Femur (tissue), 1 donor: Measurements from ENCODE around the gene SEMA5A.

Experiments
- DNase-seq: peaks from one replicate; pipeline ENCODE4 v3.0.0-alpha.2; 2017

The SEMA5A gene

GRCh38 chr5:9468060-9468388 is 77.9 kb downstream of the SEMA5A start:
- peak; percentile 37 for DNase-seq

DNA sequence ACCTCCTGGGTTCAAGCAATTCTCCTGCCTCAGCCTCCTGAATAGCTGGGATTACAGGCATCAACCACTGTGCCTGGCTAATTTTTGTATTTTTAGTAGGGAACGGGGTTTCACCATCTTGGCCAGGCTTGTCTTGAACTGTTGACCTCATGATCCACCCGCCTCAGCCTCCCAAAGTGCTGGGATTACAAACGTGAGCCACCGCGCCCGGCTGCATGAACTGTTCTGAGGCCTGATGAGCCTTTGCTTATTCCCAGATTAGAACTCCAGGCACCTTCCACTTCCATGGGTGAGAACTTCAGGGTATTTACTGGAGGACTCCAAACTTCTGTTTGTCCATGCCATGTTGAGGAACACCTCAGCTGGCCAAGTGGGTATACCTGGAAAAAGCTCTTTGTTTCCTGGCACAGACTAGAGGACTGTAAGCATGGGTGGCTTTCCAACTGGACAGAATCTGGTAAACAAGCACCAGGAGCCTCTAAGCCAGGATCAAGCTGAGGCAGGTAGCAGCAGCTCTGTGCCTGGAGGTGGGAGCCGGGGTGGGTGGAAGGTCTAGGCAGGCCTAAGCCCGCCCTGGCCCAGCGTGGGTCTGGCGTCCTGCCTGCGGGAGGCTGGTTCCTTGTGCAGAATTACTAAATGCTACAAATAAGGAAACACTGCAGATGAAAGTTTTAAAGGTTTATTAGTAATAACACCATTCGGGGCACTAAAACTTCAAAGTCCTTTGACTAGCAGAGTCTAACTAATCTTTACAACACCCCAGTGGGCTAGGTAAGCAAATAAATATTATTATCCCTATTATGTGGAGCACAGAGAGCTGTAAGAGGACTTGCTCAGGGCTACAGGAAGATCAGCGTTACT is 78.4 kb downstream of the SEMA5A start:
- DNase-seq: no peak

DNA sequence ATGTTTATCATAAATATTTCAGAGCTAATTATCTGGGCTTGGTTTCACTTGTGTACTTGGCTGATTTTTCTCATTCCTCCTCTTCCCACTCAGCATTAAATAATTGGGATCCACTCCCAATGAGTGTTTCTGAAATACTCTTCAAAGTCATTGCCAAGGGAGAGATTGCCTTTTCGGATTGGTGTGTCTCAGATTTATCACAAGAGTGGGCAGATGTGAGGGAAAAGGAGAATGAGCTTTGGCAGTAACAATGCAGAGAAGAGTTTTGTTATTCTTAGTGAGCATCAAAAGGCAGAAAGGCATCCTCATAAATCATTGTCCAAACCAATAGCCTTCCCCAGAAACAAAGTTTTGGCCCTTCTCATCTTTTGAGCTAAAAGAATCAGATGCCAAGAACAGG is 79.2 kb downstream of the SEMA5A start:
- DNase-seq: no peak

DNA sequence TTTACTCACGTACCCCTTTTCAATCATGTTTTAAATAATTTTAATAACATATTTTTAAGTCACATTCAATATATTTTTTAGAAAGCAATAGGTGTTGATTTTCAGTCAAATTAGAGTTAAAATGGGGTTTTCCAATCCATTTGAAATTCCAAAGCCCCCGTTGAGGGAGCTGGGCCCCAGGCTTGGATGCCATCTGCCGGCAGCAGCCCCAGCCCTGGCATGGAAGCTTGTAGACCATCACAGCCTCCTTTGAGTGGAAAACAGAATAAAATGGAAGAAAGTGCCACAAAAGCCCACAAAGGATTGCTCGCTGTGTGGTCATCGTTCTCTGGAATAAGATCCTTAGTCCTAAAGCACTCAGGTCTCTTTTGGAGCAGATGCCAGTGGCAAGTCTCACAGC is 81.4 kb downstream of the SEMA5A start:
- DNase-seq: no peak

GRCh38 chr5:9462109-9462508 is 83.8 kb downstream of the SEMA5A start:
- no peak for DNase-seq

DNA sequence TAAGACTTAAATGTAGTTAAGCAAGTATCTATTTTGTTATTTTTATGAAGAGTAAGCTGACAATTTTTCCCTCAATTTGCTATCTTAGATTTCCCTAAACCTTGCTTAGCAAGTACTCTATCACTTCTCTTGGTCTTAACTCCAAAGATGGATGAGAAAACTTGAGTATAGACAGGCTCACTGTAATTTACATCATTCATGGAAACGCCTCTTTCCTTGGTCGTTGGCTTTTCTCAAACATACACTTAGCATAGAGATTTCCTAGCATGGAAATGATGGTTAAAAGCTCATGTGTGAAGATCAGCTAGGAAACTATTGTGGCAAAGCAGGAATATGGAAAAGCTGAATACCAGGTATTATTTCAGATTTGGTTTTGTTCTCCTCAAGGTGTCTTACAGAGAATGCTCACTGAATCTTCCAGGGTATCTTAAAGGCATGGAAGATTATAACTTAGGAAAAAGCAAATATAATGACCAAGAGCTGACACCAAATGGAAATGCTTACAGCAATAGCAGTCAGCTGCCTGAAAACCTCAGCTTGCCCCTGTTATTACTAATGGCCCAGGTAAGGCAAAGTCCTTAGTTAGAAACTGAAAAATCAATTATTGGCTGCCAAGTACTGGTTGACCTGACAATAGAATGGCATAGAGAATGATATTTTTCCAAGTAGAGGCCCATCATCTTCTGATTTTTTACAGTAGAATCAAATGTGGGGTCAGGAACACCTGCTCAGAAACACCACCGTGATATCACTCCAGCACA is 84.8 kb downstream of the SEMA5A start:
- DNase-seq: no peak

DNA sequence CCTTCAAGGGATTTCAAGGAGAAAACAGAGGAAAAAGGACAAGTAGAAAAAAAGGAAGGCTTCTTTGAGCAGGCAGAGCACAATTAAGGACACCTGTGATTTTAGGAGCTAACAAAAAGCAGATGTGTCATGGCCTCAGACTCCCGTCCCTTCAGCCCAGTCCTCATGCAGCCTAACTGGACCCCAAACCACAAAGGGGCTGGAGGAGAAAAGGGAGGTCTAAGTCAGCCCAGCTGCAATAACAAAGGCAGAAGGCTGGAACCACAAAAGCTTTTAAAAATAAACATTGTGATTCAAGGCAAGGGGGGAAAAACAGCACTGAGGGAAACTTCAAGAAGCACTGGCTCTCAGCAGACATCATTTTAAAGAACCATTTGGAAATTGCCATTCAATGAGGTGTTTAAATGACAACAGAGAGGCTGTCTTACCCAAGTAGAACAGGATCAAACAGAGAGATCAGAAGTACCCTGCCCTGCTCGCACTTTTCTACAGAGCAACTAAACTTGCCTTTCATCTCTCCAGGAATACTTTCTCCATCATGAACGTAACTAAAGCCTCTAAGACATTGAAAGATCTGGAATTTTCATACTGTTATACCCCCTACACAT is 89.3 kb downstream of the SEMA5A start:
- peak; percentile 67 for DNase-seq

DNA sequence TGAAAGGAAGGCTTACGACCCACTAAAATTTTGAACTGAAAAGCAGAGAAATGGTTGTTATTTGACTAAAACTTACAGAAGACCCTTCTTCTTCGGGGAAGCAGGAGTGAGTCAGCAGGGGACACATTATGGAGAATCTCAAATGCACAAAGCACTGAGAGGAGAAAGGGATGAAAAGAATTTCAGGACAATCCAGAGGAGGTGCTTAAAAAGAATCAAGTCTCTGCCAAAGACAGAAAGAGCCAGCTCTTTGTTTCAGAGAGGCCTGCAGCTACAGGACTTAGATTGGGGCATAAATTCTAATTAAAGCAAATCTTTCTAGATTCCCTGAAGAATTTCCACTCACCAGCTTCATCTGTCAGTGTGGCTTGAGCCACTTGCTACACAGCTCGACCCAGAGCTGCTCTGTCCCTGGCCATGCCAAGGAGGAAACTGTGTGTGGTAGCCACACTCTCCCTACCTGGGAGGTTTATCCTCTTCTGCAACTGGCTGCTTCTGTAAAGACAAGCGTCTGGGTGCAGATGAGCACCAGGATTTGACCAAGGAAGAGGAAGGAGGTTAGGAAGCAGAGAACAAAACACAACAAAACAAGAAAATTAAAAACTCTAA is 89.9 kb downstream of the SEMA5A start:
- DNase-seq: no peak

DNA sequence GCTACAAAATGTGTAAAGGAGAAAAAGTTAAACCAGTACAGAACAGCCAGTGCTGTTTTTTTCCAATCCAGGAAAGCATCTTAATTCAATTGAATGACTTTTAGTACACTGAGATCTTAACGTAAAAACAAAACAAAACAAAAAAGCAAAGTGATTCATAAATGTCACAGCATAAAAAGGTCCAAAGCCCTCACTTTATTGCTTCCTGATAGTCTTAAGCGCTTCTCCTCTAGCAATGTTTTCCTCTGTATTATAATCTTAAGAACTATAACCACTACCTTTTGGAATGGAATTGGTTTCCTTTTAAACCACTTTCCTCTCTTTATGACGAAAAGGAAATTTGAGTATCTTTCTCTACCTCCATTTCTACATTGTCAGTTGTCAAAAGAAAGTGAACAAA is 91.4 kb downstream of the SEMA5A start:
- no peak for DNase-seq

GRCh38 chr5:9454012-9454481 is 91.8 kb downstream of the SEMA5A start:
- no peak for DNase-seq

- no peak for DNase-seq
Observed at GRCh38 chr5:9453480-9454011, 92.3 kb downstream of the SEMA5A start.

DNA sequence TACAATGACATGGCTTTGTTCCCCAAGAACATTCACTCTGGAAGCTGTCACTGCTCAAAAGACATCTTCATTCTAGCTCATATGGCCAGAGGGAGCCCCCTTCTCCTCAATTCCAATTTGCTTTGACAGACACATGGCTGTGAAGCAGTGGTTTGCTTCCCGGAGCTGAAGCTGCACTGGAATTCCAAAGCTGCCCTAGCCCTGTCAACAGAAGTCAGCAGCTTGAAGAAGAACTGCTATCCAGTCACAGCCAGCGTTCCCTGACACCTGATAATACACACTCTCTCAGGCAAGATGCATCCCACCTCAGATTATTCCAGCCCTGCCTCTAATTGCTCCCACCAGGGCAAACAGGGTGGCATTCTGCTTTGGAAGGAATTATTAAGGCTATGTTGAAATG is 93.7 kb downstream of the SEMA5A start:
- DNase-seq: no peak

DNA sequence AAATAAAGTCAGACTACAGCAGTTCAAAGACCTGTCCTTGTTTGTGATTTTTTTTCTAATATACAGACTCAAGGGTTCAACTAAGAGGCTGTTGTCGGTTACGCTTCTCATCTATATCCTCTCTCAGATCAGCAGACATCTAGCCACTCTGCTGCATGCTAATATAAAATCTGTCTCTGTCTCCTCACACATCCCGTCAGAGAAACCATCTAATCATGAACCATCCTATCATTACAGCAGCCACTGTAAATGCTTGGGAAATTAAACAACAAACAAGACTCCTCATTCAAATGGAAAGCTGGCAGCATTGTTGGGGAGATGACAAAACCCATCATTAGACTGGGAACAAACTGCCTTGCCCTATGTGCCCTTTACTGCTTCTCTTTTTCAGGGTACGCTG is 94.8 kb downstream of the SEMA5A start:
- DNase-seq: no peak

DNA sequence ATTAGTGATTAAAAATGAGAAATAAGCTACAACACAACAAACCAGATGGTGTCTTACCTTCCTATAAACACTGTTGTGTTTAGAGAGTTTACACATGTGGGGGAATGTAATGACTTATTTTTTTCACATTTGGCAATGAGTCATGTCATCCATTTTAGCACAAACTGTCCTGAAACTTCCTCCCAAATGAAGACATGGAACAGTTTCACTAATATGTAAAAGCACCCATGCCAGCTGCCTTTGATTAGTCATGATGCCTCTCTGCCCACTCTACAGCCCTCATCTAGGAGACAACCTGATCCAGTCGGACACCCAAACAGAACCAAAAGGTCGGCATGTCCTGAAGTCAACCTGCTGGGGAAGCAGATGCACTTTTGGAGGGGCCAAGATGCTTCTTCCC is 98.2 kb downstream of the SEMA5A start:
- DNase-seq: no peak

GRCh38 chr5:9445826-9446388 is 100.0 kb downstream of the SEMA5A start:
- DNase-seq: no peak

- no peak for DNase-seq
Observed at GRCh38 chr5:9444346-9444745, 101.5 kb downstream of the SEMA5A start.

- no peak for DNase-seq
Observed at GRCh38 chr5:9441610-9442009, 104.3 kb downstream of the SEMA5A start.

- no peak for DNase-seq
Observed at GRCh38 chr5:9440517-9440916, 105.4 kb downstream of the SEMA5A start.

DNA sequence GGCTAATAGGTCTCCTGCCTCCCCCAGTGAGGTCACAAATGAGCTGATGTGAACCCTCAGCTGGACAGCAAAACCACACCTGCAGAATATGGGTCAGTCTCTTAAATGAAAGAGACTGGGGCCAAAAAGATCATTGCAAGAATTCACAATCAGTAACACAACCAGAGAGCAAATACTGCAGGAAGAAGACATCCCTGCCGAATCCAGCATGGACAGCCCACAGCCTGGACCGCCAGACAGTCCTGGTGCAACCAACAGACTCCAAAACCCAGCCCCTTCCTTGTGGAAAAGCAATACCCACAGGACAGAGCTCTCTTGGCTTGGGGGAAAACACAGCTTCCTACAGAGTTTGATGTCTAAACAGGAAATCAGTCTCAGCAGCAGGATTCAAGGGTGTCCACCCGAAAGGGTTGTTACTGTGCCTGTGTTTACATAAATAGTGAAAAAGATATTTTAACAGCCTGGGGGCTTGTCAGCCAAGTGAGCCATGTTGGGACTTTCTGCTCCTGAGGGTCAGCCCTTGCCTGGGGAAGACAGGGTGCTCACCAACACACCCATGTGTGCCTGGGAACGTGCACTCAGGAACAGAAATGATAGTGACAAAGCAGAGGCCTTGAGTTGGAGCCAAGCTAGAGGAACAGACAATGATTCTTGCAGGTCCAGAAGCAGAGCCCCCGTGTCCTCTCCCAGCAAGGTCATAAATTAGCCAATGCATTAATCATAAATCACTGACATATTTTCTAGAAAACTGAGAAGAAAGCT is 106.2 kb downstream of the SEMA5A start:
- peak; percentile 58 for DNase-seq

DNA sequence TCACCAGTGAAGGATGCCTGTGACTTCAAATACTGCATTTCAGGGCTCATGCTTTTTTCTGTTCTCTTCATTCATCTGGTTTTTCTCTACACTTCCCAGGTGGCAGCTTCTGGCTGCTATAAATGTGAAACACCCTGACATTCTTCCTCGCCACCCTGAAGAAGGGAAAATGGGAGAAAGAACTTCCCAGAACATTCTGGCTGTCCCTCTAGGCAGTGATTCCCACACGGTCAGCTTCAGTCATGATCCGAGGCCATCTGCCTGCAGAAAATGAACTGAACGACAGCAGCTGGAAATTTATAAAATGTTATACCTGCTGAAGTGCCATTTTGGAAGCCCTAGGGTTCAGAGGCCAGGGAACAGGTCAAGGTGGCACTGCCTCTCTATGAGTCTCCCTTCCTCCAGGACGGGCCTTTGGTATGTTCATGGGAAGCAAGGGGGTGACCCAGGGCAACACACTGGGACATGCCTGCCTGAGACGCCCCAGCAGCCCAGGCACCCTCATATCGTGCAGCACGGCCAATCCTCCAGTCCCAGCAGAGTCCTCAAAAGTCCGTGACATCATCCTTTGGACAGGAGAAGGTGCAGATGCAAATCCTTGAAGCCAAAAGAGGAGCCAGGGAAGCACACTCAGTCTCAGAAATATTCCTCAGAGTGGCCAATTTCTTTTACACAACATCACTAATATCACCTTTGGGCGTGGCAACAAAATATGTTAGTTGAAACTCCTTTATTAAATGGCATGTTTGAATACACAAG is 107.1 kb downstream of the SEMA5A start:
- peak; percentile 58 for DNase-seq

DNA sequence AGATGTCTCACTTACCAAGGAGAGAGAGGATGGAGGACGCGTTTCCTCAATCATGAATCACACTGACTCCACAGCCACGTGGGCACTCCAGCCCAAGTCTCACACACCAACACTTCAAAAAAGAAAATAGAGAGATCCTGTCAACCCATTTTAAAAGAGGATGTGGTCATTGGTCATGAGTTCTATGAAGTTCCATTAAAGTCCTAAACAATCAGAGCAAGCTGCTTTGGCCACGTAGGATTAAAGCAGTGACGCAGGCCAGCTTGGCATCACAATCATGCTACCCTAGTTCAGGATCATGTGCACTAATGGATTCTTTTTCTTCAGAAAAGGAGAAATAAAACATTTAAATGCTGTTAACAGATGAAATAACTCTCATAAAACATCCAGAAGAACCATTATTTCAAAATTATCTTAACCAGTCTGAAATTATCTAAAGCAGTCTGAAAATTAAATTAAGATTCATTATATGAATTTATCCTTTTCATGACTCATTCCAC is 108.1 kb downstream of the SEMA5A start:
- no peak for DNase-seq
